ENCODE results near the gene CDHR5.
"Not testable (repeated sequence)": the region's sequence is repeated elsewhere in the genome, so short reads cannot be mapped to it uniquely, and the experiment has no call there.

CDHR5 gene

GRCh38 chr11:624705-625635 is at the start of gene CDHR5:
CDHR5 (minus strand) TSS chr11:624955; CDS start chr11:624902, 53 bp downstream.
- no peak for DNase-seq

GRCh38 chr11:674406-674805 is 49.7 kb upstream of the CDHR5 start:
- no peak for DNase-seq

GRCh38 chr11:673866-674265 is 49.1 kb upstream of the CDHR5 start:
- no peak for DNase-seq

GRCh38 chr11:665704-666281 is 41.0 kb upstream of the CDHR5 start:
- no peak for DNase-seq

GRCh38 chr11:665062-665703 is 40.4 kb upstream of the CDHR5 start:
- DNase-seq, result no peak

GRCh38 chr11:662689-663274 is 38.0 kb upstream of the CDHR5 start:
- no peak for DNase-seq

- no peak for DNase-seq
Measured at GRCh38 chr11:660681-661444, 36.1 kb upstream of the CDHR5 start.

GRCh38 chr11:660281-660680 is 35.5 kb upstream of the CDHR5 start:
- DNase-seq, result no peak

GRCh38 chr11:659532-660085 is 34.9 kb upstream of the CDHR5 start:
- DNase-seq, result no peak

- DNase-seq, result no peak
Measured at GRCh38 chr11:657691-658126, 33.0 kb upstream of the CDHR5 start.

- no peak for DNase-seq
Measured at GRCh38 chr11:656866-657265, 32.1 kb upstream of the CDHR5 start.

- no peak for DNase-seq
Measured at GRCh38 chr11:656426-656825, 31.7 kb upstream of the CDHR5 start.

GRCh38 chr11:655036-655726 is 30.4 kb upstream of the CDHR5 start:
- no peak for DNase-seq

- not testable (repeated sequence) for DNase-seq
Measured at GRCh38 chr11:654444-654843, 29.7 kb upstream of the CDHR5 start.

- DNase-seq, result no peak
Measured at GRCh38 chr11:653837-654236, 29.1 kb upstream of the CDHR5 start.

- DNase-seq, result not testable (repeated sequence)
Measured at GRCh38 chr11:653136-653535, 28.4 kb upstream of the CDHR5 start.

- no peak for DNase-seq
Measured at GRCh38 chr11:650482-650881, 25.7 kb upstream of the CDHR5 start.

GRCh38 chr11:647672-648158 is 23.0 kb upstream of the CDHR5 start:
- DNase-seq, result not testable (repeated sequence)

GRCh38 chr11:646214-646613 is 21.5 kb upstream of the CDHR5 start:
- DNase-seq, result no peak

- no peak for DNase-seq
Measured at GRCh38 chr11:645536-645935, 20.8 kb upstream of the CDHR5 start.
